ENCODE measurements around the gene PHF21A.
A peak's percentile ranks its signal among the peaks of the same experiment; 100 is the strongest.

The PHF21A gene

DNA sequence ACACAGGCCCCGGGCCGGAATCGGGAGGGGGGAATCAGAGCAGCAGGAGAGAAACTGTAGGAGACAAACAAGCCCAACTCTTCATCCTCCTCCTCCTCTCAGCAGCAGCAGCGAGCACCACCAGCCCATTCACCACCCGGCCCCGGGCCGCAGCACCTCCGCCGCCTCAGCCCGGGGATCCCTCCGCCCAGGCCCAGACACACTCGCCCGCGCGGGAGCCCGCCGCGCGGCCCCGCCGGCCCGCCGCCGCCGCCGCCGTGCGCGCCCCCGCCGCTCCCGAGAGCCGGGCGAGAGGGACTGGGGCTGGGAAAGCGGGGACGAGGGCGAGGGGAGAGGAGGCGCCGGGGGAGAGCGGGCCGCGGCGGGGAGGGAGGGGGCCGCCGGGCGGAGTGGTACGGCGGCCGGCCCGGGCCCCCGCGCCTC, at the start of gene PHF21A:
TSS of gene PHF21A (minus strand) at position 154 of the 423 bp plus-strand sequence. CDS start 37,235 bp downstream, outside the sequence.
- peak; percentile 84 for DNase-seq

DNA sequence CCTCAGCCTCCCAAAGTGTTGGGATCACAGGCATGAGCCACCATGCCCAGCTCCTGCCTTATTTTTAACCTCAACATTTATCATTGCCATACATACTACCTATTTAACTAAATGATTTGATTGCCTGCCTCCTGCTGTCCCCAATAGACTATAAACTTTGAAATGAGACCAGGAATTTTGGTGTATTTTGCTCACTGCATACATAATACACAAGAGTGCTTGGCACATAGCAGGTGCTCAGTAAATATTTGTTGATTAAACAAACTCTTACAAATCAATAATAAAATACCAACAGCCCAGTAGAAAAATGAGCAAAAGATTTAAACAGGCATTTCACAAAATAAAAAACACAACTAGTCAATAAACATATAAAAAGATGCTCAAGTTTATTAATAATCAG, 49.5 kb upstream of the PHF21A start:
- no peak for DNase-seq

DNA sequence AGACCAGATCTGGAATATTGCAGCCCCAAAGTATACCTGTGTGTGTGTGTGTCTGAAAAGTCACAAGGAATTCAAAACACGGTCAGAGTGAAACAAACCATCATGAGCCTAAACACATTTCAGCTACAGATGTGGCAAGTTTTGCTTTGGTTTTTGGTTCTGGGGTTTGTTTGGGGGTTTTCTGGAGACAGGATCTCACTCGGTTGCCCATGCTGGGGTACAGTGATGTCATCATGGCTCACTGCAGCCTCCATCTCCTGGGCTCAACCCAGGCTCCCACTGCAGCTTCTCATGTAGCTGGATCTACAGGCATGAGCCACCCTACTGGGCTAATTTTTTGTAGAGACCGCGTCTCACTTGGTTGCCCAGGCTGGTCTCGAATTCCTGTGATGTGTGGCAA, 41.4 kb upstream of the PHF21A start:
- no peak for DNase-seq

DNA sequence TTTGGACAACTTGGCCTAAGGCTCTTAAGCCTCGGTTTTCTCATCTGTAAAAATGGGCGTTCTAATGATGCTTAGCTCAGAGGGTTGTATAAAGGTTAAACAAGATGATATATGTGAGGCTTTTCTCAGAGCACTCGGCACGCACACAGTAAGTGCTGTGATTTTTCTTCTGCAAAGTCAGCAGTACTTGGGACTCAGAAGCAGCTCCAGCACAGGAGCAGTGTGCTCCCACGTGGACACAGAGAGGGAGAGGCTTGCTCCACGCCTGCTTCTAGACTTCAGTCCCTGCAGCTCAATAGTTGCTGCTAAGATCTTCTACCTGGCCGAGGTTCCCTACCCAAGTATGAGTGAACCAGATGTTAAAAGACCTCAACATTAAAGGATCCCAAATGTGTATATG, 39.9 kb upstream of the PHF21A start:
- no peak for DNase-seq

DNA sequence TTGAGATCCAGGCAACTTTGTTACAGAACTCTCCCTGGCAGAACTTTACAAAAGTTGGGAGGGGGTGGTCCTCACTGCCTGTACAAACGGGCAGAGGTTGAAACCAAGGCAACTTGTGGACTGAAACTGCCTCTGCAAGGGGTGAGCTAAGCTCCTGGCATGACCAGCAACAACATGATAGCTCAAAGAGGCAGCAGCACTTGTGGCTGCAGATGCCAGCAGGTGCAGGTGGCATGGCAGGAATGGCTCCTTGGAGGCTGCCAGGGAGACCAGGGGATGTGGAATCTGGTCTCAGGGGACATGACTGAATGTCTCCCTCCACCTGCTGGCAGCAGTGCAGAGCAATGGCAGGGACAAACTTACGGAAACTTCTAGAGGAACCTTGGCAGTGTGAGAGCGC, 38.8 kb upstream of the PHF21A start:
- no peak for DNase-seq

DNA sequence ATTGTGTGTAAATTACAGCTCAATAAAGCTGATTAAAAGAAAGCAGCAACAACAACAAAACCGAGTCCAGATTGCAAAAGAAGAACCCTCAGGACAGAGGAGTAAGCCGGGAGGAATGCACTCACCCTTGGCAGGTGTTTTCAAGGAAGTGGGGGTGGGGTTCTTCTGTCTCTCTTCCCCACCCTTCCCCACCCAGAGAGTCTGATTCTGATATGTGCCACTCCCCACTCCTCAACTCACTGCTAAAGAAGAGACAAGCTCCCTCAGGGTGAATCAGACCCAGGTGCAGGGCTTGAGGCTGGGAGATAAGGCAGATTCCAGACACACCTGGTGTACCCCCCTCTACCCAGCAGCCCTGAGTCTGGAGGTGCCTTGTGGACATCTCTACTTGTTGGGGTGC, 38.4 kb upstream of the PHF21A start:
- DNase-seq: no peak

DNA sequence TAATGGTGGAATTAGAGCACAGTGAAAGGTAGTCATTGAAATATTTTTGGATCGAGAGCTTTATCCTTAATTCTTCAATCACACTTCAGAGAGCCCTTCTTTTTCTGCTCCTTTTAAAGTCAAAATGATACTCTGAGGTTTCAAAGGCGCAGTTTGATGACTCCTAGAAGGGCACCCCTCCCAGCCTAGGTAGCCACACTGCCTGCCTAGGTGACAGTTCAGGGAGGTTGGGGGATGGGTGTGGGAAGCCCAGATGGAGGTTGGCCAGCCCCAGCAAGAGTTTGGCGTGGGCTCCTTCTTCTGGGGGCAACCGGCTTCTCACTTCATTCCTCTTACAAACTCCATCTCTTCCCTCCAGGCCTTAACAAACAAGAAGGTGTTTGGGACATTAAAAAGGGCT, 28.6 kb upstream of the PHF21A start:
- no peak for DNase-seq

DNA sequence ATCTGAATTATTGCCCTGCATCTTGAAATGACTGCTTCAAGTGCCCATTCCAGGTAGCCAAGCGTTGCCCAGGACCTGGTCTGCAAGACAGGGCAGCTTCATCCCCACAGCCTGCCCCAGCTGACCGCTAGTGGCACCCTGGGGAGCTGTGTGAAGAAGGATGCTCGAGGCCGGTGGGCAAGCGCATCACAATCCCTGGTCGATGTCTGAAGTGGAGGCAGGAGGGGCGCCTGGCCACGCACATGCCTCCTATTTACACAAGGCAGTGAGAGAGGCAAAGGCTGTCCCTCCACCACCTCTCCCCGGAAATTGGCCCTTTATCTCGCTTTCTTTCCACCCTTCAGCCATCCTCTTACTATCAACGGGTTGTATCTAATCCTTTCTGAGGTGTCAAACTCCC, 28.1 kb upstream of the PHF21A start:
- peak; percentile 46 for DNase-seq

DNA sequence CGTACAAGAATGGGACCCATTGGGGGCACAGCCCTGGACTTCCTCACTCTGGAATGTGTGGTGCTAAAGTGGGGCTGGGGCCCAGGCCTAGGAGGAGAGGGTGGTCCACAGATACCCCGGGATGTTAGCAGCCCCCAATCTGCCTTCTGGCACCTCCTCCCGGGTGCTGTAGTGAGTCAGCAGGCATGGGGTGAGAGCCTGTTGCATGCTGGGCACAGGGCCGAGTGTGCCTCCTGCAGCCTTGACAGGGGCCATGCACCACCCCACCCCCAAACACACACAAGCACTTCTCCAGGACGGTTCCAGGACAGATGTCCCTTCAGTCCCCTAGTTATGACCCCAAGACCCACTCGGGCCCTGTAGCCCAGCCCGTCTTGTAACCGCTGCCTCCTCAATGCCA, 23.5 kb upstream of the PHF21A start:
- no peak for DNase-seq

DNA sequence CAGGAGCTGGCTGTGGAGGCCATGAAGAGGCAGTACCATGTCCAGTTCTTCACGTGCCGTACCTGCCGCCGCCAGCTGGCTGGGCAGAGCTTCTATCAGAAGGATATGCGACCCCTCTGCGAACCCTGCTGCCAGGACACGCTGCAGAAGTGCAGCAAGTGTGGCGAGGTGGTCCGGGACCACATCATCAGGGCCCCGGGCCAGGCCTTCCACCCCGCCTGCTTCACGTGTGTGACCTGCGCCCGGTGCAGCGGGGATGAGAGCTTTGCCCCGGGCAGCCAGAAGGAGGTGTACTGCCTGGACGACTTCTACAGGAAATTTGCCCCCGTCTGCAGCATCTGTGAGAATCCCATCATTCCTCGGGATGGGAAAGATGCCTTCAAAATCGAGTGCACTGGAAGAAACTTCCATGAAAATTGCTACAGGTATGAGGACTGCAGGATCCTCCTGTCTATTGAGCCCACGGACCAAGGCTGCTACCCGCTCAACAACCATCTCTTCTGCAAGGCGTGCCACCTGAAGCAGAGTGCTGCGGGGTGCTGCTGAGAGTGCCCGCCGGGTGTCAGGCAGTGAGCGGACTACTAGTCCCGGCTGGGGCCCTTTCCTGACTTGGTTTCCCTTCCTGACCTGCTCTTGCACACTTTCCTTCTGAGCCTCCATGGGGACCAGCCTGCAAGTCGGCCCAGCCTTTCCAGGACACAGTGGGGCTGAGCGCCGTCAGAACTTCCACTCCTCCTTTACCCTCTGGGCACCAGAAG, 22.0 kb upstream of the PHF21A start:
- no peak for DNase-seq

DNA sequence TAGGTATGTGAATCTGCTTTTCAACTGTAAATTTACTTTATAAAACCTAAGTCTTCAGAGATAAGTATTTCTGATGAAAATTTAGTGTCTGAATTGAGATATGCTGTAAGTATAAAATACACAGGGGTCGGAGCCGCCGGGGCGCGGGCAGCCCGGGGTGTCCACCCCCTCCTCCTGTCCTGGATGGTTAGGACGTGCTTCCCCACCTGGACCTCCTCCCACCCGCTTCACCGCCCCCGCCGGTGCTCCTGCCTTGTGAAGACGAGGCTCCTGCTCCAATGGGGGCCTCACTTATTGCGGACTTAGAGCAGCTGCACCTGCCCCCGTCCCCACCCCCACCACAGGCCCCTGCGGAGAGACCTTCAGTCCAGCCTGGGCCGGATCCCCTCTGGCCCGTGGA, 21.3 kb upstream of the PHF21A start:
- no peak for DNase-seq

DNA sequence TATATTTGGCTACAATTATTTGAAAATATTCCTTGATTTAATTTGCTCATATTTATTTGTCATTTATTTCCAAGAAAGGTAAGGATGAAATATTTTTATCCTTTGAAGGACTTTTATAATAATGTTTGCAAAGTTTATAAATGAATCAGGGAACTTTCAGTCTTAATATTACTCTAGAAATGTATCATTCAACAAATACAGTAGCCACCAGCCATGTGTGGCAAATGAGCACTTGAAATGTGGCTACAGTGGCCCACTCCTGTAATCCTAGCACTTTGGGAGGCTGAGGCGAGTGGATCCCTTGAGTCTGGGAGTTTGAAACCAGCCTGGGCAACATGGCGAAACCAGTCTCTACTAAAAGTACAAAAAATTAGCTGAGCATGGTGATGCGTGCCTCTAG, 20.3 kb upstream of the PHF21A start:
- DNase-seq: no peak

DNA sequence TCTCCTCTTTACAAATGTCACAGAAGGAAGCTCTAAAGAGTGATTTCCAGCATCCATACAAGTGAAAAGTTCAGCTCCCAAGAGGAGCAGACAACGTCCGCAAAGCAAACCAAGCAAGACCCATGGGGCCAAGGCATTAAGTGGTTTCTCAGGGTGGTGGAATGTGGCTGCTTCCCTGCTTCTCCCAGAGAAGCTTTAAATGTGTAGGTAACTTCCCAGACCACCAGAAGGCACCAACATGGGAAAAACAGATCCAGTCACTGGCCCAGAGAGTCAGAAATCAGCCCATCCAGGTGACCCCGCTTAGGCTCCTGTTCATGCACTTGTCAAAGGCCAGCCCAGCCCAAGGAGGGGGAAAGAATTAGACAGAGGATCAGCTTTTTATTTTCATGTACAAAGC, 13.3 kb upstream of the PHF21A start:
- DNase-seq: no peak

DNA sequence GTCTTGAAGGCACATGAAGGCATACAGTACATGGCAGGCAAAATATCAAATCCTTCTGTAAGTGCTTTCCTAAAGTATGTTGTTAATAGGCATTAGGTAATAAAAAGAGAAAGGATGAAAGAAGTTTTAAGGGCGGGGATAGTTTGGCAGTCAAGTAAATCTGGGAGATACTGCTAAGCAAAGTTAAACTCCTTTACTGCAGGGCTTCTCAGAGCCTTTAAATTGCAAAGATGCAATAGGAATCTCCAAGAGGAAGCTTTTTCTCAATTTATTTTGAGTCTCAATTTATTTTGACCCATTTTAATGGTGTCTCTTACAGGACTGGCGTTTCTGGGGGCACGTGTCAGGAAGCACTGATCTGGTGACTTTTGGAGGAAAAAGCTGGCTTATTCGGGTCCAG, 12.8 kb upstream of the PHF21A start:
- DNase-seq: no peak

DNA sequence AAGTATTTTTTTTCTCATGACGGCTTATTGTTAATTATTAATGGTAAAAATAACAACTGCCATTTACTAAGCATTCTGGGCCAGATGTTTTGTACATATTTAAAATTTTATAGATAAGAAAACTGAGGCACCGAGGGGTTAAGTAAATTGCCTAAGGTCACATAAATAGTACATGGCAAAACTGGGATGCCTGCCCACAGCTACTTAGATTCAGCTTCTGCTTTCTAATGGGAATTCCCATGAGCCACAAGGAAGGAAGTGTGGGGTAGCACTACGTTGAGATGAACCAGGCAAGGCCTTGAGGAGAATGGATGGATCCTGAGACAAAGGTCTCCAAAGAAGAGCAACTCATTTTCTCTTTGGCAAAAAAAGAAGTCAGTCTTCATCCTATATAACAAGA, 11.9 kb upstream of the PHF21A start:
- no peak for DNase-seq

DNA sequence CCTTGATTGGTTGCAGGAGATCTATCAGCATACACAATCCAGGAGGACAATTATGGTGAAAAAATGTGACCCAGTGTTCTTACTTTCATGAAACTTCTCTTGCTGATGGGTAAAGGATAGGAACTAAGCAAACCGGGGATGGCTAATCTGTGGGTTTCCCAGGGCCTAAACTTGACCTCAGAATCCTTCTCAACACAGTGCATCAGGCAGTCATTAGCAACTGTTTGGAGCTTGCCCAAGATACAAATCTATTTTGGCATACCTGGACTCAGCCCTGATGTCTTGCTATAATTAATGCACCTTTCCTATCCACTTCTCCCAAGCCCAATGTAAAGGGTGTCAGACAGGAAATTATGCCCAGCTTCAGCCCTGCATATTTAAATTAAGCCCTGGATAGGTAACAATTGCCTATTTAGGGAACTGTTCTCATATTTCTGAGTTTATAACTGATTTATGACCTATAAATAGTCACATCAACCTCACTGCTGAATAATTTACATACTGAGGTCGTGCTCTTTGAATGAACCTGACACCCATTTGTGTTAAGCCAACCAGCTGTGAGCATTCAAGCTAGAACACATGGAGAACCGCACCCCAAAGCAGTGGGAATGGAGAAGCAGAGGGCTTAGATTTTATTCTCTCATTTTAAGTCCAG, 9.2 kb upstream of the PHF21A start:
- no peak for DNase-seq

DNA sequence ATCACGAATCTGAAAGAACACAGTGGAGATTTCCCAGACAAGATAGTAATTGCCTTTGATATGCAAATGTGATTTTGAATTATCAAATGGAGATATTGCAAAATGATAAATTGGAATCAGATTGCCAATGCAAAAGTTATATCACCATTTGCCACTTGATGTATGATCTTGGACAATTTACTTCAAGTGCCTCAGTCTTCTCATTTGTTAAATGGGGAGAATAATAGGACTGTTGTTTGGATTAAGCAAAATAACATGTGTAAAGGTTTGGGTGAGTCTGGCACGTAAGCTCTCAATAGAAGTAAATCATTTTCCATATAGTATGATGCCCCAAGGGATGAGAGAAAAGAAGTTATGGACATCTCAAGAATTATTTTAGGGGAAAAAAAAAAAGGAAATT, 7.9 kb upstream of the PHF21A start:
- DNase-seq: no peak

DNA sequence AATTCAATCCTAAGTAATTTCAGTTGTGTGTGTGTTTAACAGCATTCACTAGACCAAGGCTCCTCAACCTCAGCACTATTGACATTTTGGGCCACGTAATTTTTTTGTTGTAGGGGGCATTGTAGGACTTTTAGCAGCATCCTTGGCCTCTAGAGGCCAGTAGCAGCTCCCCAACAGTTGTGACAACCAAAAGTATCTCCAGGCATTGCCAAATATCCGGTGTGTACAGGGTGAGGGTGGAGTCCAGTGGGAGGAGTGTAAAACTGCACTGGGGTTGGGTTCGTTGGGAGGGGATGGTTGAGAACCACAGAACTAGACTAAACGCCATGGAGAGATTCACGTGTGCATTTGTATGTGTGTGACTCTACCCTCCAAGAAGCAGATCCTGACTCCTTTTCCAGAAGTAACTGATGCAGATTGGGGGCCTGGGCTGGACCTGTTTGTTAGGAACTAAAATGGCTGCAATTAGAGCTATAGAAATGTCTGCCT, 5.9 kb upstream of the PHF21A start:
- DNase-seq: peak; percentile 68

DNA sequence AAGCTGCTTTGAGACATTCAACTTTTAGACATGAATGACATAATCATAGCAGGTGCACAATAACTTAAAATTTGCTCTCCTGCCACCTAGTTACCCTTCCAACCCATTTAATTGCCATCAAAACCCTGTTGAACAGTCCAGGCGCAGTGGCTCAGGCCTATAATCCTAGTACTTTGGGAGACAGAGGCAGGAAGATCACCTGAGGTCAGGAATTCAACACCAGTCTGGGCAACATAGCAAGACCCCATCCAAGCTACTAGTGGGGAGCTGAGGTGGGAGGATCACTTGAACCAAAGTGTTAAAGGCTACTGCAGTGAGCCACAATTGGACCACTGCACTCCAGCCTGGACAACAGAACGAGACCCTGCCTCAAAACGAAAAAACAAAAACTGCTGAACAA, 4.0 kb upstream of the PHF21A start:
- DNase-seq: no peak

DNA sequence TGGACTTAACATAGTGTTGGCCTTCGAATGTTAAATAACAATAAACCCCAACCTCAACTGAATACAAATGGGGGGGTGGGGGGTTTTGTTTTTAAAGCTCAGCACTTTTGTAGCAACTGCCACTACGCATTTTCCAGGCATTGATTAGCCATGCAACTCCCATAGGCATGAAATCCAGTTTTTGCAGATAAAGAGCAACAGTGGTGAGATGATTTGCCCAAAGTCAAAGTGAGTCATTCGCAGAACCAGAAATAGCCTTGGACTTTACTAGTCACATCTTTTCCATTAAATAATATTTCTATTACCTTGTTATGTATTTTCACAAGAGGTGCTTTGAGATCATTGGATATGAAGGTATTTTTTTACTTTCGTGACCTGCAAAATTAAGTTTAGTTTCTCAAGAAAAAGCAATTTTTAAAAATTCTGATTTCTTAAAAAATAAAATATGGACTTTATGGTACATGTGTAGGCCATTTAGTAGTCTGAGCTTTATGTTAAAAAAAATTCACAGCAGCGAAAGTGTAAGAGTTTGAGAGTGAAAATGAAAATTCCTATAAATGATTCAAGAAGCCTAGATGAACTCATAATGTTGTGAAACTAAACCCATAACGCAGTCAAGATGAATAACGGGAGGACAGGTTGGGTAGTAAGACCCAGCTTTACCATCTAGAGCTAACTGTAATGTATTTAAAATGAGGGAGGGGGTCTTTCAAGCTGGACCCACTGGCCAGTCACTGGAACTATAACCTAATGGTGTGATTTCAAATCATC, 1.9 kb upstream of the PHF21A start:
- DNase-seq: no peak

DNA sequence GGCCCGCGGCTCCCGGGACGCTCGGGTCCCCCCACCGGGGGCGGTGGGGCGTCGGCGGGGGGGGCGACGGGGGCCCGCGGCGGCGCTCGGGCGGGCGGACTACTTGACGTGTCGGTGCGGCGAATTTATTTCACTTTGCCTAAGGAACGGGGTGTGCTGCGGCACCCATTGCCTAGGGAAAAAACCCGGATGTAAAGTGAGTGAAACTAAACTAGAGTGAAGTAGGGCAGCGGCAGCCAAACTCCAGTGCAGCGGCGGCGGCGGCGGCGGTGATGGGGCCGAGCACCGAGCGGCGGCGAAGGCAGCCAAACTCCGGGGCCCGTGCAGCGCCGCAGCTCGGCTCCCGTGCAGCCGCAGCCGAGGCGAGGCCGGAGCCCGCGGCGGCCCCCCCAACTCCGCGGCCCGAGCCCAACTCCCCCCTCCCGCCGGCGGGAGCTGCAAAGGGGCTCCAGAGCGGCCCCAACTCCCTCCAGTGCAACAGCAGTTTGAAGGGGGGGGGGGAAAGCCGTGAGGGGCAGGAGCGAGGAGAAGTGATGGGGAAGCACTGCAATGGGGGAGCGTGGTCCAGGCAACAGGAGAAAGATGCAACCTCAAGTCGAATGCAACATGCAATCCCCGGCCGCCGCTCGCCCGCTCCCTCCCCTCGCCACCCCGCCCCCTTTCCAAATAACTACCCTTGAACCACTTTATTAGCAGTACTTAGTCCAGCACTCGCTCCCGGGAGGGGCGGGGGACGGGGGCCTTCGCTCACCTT, 647 bp upstream of the PHF21A start:
- DNase-seq: peak; percentile 85

DNA sequence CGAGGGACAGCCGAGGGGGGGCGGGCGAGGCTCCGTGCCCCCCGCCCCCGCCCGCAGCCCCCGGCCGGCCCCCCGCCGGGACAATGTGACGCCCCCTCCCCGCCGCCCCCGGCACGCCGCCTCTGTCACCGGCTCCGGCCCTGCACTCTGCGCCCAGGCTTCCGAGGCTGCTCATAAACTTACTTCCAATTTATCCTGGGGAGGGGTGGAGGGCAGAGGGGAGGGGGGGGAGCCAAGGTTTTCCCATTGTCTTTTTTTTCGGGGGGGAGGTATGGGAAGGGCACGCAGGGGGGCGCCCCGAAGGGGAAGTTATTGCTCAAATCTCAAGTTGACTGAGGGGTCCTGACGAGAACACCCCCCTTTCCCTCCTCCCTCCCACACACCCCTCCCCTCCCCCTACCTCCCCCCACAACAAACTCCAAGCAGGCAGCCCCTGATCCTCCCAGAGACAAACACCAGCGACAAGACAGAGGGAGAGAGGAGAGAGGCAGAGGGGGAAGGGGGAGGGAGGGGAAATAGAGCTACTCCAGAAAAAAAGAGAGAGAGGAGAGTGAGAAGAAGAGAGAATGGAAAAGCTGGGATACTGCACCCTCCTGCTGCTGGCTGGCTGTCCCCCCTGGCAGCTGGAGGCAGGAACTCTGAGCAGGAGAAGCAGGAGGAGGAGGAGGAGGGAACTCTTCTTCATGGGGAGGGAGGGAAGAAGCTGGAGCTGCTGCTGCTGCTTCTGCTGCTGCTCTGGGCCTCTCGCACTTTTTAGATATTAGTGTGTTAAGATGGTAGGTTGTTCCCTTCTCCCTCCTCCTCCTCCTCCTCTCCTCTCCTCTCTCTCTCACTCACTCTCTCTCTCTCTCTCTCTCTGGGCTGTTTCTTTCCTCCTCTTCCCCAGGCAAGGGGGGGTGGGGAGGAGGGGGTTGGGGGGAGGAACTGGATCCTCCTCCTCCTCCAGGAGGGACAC, 631 bp downstream of the PHF21A start:
- peak; percentile 59 for DNase-seq
